IMR-90 (cell line): ENCODE data around the gene POLR2L. TPM values are rescaled to one million over a fixed set of nuclear protein-coding genes. Genes with fewer than 3 reads are reported as not detected.

Experiments
- ATAC-seq: fragments of 200-7000 bp; cut with Tn5 transposase; 2 replicates; pipeline ENCODE4 v1.9.1; 2020; ENCODE audit warnings: low read depth, mild to moderate bottlenecking, moderate library complexity
- BruUV-seq: library from RNA; stranded (reverse); fragments of 400-500 nt; replicated peaks from 2 replicates; lab custom pipeline; 2021; lab: Mats Ljungman, UMichigan
- CTCF ChIA-PET: fragments of 300-600 bp; formaldehyde crosslinking; extraction: SDS; loops from one replicate; lab custom pipeline; 2021; ENCODE audit warnings: antibody characterized with exemption; lab: Yijun Ruan, JAX
- POLR2A ChIA-PET: fragments of 300-600 bp; sonication (Branson Sonifier 250); formaldehyde crosslinking; loops from one replicate; lab custom pipeline; 2022; ENCODE audit warnings: antibody characterized with exemption; ENCODE audit not compliant: unreplicated experiment; lab: Charles Lee
- DNase-seq: peaks from one replicate; pipeline ENCODE4 v3.0.0; 2013
- H2AFZ ChIP-seq: replicated peaks from 2 replicates; pipeline ENCODE3; 2013; ENCODE audit warnings: low read length, mild to moderate bottlenecking; ENCODE audit not compliant: poor library complexity
- H2AK5ac ChIP-seq: 2 replicates; pipeline ENCODE4 v1.6.1; 2013; ENCODE audit warnings: low read depth, low read length, inconsistent platforms
- H2AK9ac ChIP-seq: replicated peaks from 2 replicates; pipeline ENCODE3; 2013; ENCODE audit warnings: mild to moderate bottlenecking, low read depth, low read length, moderate library complexity; ENCODE audit not compliant: poor library complexity
- H2BK120ac ChIP-seq: 2 replicates; pipeline ENCODE4 v1.6.1; 2013; ENCODE audit warnings: low read depth, low read length, inconsistent platforms
- H2BK15ac ChIP-seq: 3 replicates; pipeline ENCODE4 v1.6.1; 2013; ENCODE audit warnings: low read depth, low read length, inconsistent platforms
- H2BK20ac ChIP-seq: 2 replicates; pipeline ENCODE4 v1.6.1; 2013; ENCODE audit warnings: low read depth, mild to moderate bottlenecking, inconsistent platforms, low read length, moderate library complexity
- H2BK5ac ChIP-seq: 2 replicates; pipeline ENCODE4 v1.6.1; 2013; ENCODE audit warnings: mild to moderate bottlenecking, low read depth, low read length, inconsistent platforms; ENCODE audit not compliant: poor library complexity, severe bottlenecking
- H3K14ac ChIP-seq: replicated peaks from 2 replicates; pipeline ENCODE4 v1.6.1; 2013; ENCODE audit warnings: low read depth, low read length, inconsistent platforms
- H3K18ac ChIP-seq: 2 replicates; pipeline ENCODE4 v1.6.1; 2013; ENCODE audit warnings: low read depth, low read length, control low read depth
- H3K23ac ChIP-seq: 2 replicates; pipeline ENCODE4 v1.6.1; 2013; ENCODE audit warnings: low read depth, low read length, inconsistent platforms
- H3K27ac ChIP-seq: 2 replicates; pipeline ENCODE4 v1.5.1; 2013; ENCODE audit warnings: mild to moderate bottlenecking, control low read depth, low read length; ENCODE audit not compliant: insufficient read depth
- H3K27me3 ChIP-seq: 2 replicates; pipeline ENCODE4 v1.6.1; 2013; ENCODE audit warnings: low read length; ENCODE audit not compliant: control insufficient read depth, insufficient read depth
- H3K36me3 ChIP-seq: 2 replicates; pipeline ENCODE4 v1.6.1; 2013; ENCODE audit warnings: low read length, mixed read lengths; ENCODE audit not compliant: control insufficient read depth, insufficient read depth
- H3K4ac ChIP-seq: 2 replicates; pipeline ENCODE4 v1.6.1; 2013; ENCODE audit warnings: low read depth, low read length, inconsistent platforms
- H3K4me1 ChIP-seq: 2 replicates; pipeline ENCODE4 v1.6.1; 2013; ENCODE audit warnings: low read length, mixed read lengths; ENCODE audit not compliant: control insufficient read depth, insufficient read depth
- H3K4me2 ChIP-seq: 2 replicates; pipeline ENCODE4 v1.6.1; 2013; ENCODE audit warnings: low read depth, mild to moderate bottlenecking, control low read depth, low read length, moderate library complexity
- H3K4me3 ChIP-seq: 2 replicates; pipeline ENCODE4 v1.5.1; 2013; ENCODE audit warnings: low read depth, mild to moderate bottlenecking, control low read depth, low read length, moderate library complexity; ENCODE audit not compliant: insufficient read depth
- H3K56ac ChIP-seq: 2 replicates; pipeline ENCODE4 v1.6.1; 2013; ENCODE audit warnings: low read length, inconsistent platforms; ENCODE audit not compliant: insufficient read depth; ENCODE audit errors: extremely low read depth
- H3K79me1 ChIP-seq, 2 experiments: 2 replicates each; pipeline ENCODE4 v1.6.1; 2013; ENCODE audit warnings: low read length in 2 of 2, inconsistent platforms in 1 of 2, low read depth in 1 of 2
- H3K9ac ChIP-seq: 2 replicates; pipeline ENCODE4 v1.6.1; 2013; ENCODE audit warnings: low read depth, low read length, control low read depth
- H3K9me1 ChIP-seq: 2 replicates; pipeline ENCODE4 v1.6.1; 2013; ENCODE audit warnings: low read length, inconsistent platforms; ENCODE audit not compliant: insufficient read depth
- H3K9me3 ChIP-seq: 2 replicates; pipeline ENCODE4 v1.6.1; 2013; ENCODE audit warnings: low read length; ENCODE audit not compliant: control insufficient read depth, insufficient read depth
- H4K20me1 ChIP-seq: 2 replicates; pipeline ENCODE4 v1.6.1; 2013; ENCODE audit warnings: low read length, inconsistent platforms; ENCODE audit not compliant: insufficient read depth
- H4K5ac ChIP-seq: 2 replicates; pipeline ENCODE4 v1.6.1; 2013; ENCODE audit warnings: mild to moderate bottlenecking, low read depth, low read length, control low read depth
- H4K8ac ChIP-seq, 2 experiments: 2 replicates each; pipeline ENCODE4 v1.6.1; 2013; ENCODE audit warnings: low read depth in 2 of 2, low read length in 2 of 2, control low read depth in 1 of 2, inconsistent platforms in 1 of 2
- H4K91ac ChIP-seq: 2 replicates; pipeline ENCODE4 v1.6.1; 2013; ENCODE audit warnings: low read depth, low read length, inconsistent platforms; ENCODE audit not compliant: insufficient read depth
- RAD21 ChIP-seq: IDR thresholded peaks from 2 replicates; pipeline ENCODE4 v1.6.1; 2012; ENCODE audit warnings: low read length, improper control_type of control experiment
- WGBS, 2 experiments: methylation state at CpG; one replicate each; pipeline versions ENCODE4 v1.1.5 to v1.1.7; 2013; ENCODE audit warnings: missing lambda C conversion rate in 2 of 2; ENCODE audit not compliant: insufficient read length in 1 of 2; ENCODE audit errors: extremely low coverage in 2 of 2; 5-methylcytosine and 5-hydroxymethylcytosine counted together
- dilution Hi-C: fragments of 300-500 bp; cut with HindIII; formaldehyde crosslinking; loops from one replicate; pipeline ENCODE4 v1.14.3; 2018; ENCODE audit warnings: low sequenced_read_pairs; ENCODE audit not compliant: unreplicated experiment
- in situ Hi-C: fragments of 300-500 bp; cut with MboI; formaldehyde crosslinking; loops from 3 replicates; pipeline ENCODE4 v1.14.3; 2019; ENCODE audit warnings: low sequenced_read_pairs, inconsistent platforms, mixed read lengths
- intact Hi-C: fragments of 100-400 bp; cut with micrococcal nuclease; formaldehyde crosslinking; loops from 2 replicates; pipeline ENCODE4 v1.10.0; 2022
- polyA plus RNA-seq, 3 experiments: library from polyadenylated mRNA; depleted of rRNA; stranded (reverse); fragments of >200 nt; gene quantifications; 2 replicates each; pipeline ENCODE4 v1.2.3, GENCODE V29; 2012; ENCODE audit warnings: low replicate concordance in 1 of 3
- total RNA-seq: library from RNA; depleted of rRNA; stranded (reverse); fragments of >200 nt; gene quantifications from 2 replicates; pipeline ENCODE4 v1.2.3, GENCODE V29; 2012
- TF ChIP-seq, protein P1 (sequence below): conservative IDR thresholded peaks from 2 replicates; pipeline ENCODE4 v1.5.1; 2012; ENCODE audit warnings: mild to moderate bottlenecking, low read depth, low read length, improper control_type of control experiment

POLR2L gene
- total and polyA plus RNA-seq, 2 of the 4 experiments (the other 2 are of a cell fraction) = 44.4 to 416 TPM

DNA sequence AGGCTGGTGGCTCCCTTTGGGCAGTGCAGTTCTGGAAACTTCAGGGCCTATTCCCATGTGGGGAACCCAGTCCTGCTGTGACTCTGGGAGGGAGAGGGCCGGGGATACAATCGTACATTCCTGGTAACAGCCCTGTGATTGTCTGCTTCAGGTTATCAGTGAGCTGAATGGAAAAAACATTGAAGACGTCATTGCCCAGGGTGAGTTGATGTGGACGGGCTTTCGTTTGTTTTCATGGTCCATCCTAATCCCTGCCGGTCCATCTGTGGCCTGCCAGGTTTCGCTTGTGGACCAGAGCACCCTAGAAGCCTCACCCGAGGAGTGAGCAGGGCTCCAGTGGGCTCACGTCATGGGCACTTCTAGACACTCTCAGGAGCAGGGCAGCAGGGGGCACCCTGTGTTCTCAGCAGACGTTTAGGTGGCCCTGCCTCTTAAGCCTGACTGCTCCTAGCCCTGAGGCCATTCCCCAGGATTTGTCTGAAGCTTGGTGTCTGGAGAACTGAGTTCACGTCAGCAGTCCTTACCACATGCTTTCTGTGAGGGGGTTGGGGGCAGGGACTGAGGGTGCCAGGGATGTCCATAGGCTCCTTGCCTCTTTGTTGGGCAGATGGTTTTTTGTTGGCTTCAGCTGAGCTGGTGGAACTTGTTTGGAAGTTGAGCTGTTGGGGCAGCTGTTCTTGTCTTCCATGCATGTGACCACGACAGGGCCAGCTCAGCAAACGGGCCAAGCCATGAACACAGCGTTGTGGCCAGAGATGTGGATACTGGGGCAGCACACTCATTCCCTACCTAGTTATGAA, 30.7 kb downstream of the POLR2L start:
- H3K4me3 ChIP-seq = no peak overlapping the region
- H2BK120ac ChIP-seq = no peak overlapping the region
- H2BK5ac ChIP-seq = no peak overlapping the region
- H3K27ac ChIP-seq = no peak overlapping the region
- H3K14ac ChIP-seq = no peak overlapping the region
- H2AFZ ChIP-seq = no peak overlapping the region
- H3K4me2 ChIP-seq = no peak overlapping the region
- peaks cover 6% of the 10 kb centered on the region for H3K4me1 ChIP-seq
- BruUV-seq = no TSS peak
- intact Hi-C loops (no loop called here), in situ Hi-C loops (no loop called here), dilution Hi-C loops (no loop called here)
- peak overlapping the region; percentile 62 for H3K23ac ChIP-seq
- no peak overlapping the region for H4K5ac ChIP-seq
- no peak overlapping the region for H4K91ac ChIP-seq
- H2BK15ac ChIP-seq = no peak overlapping the region
- ATAC-seq = no peak
- H4K20me1 ChIP-seq = peaks cover 38% of the 10 kb centered on the region
- no peak overlapping the region for H2AK5ac ChIP-seq
- no peaks in the 10 kb centered on the region for H3K27me3 ChIP-seq
- H3K79me1 ChIP-seq = peaks cover 27 to 53% of the 10 kb centered on the region in 2 experiments
- no peak overlapping the region for H4K8ac ChIP-seq
- no peak overlapping the region for H3K56ac ChIP-seq
- peak overlapping the region; percentile 85; the same call in 1 of the 2 replicates for H3K9ac ChIP-seq
- ChIA-PET POLR2A (no interaction called here), CTCF (no interaction called here)
- H3K4ac ChIP-seq = no peak overlapping the region
- peaks cover 30% of the 10 kb centered on the region for H3K36me3 ChIP-seq
- WGBS, 2 experiments = 77% methylated on average over 5 of the region's 14 CpGs; no CpG with 5 or more reads in 1 of the 2 experiments
- no peak overlapping the region for H2BK20ac ChIP-seq
- no peak overlapping the region for H3K18ac ChIP-seq
- TF ChIP-seq, protein P1, sequence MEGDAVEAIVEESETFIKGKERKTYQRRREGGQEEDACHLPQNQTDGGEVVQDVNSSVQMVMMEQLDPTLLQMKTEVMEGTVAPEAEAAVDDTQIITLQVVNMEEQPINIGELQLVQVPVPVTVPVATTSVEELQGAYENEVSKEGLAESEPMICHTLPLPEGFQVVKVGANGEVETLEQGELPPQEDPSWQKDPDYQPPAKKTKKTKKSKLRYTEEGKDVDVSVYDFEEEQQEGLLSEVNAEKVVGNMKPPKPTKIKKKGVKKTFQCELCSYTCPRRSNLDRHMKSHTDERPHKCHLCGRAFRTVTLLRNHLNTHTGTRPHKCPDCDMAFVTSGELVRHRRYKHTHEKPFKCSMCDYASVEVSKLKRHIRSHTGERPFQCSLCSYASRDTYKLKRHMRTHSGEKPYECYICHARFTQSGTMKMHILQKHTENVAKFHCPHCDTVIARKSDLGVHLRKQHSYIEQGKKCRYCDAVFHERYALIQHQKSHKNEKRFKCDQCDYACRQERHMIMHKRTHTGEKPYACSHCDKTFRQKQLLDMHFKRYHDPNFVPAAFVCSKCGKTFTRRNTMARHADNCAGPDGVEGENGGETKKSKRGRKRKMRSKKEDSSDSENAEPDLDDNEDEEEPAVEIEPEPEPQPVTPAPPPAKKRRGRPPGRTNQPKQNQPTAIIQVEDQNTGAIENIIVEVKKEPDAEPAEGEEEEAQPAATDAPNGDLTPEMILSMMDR = 0 out of 2 replicates have a peak, but pooled peaks have one; percentile 2
- no peak; the same call in 1 of the 2 replicates for TF ChIP-seq RAD21
- no peak for DNase-seq
- H2AK9ac ChIP-seq = no peak overlapping the region
- H3K9me1 ChIP-seq = no peaks in the 10 kb centered on the region
- no peaks in the 10 kb centered on the region for H3K9me3 ChIP-seq
